Muscle layer of duodenum (tissue), 2 donors: ENCODE results near the gene SERINC1.

Source experiments
- H3K27ac ChIP-seq: one replicate; pipeline ENCODE4 v1.7.0; 2013; ENCODE audit warnings: mild to moderate bottlenecking, low read length
- H3K27me3 ChIP-seq: one replicate; pipeline ENCODE4 v1.7.0; 2013; ENCODE audit warnings: low read depth, mild to moderate bottlenecking, control low read depth, low read length
- H3K36me3 ChIP-seq, 2 donors: one replicate each; pipeline ENCODE4 v1.7.0; 2013; ENCODE audit warnings: low read length in 2 of 2, control low read depth in 1 of 2, mild to moderate bottlenecking in 1 of 2; ENCODE audit not compliant: insufficient read depth in 2 of 2, control insufficient read depth in 1 of 2
- H3K4me1 ChIP-seq, 2 donors: one replicate each; pipeline ENCODE4 v1.7.0; 2013; ENCODE audit warnings: low read length in 2 of 2, mild to moderate bottlenecking in 2 of 2, control low read depth in 1 of 2, moderate library complexity in 1 of 2; ENCODE audit not compliant: insufficient read depth in 2 of 2, control insufficient read depth in 1 of 2
- H3K4me3 ChIP-seq, 2 donors: one replicate each; pipeline ENCODE4 v1.7.0; 2013; ENCODE audit warnings: low read length in 2 of 2, low read depth in 1 of 2, mild to moderate bottlenecking in 1 of 2
- H3K9me3 ChIP-seq, 2 donors: one replicate each; pipeline ENCODE4 v1.7.0; 2013; ENCODE audit warnings: low read length in 2 of 2, control low read depth in 1 of 2, mild to moderate bottlenecking in 1 of 2; ENCODE audit not compliant: control insufficient read depth in 1 of 2
- donor health status: healthy.

Gene SERINC1

GRCh38 chr6:122431780-122432179 lies 39.8 kb downstream of the SERINC1 start:
- Histone ChIP-seq H3K4me3 (no peak overlapping the region), H3K36me3 (peaks cover 32 to 36% of the 10 kb centered on the region in 2 donors), H3K27ac (no peak overlapping the region), H3K9me3 (no peaks in the 10 kb centered on the region), H3K27me3 (no peaks in the 10 kb centered on the region), H3K4me1 (no peaks in the 10 kb centered on the region)

GRCh38 chr6:122429323-122429722 lies 42.3 kb downstream of the SERINC1 start:
- H3K4me3 ChIP-seq, result no peak overlapping the region
- no peaks in the 10 kb centered on the region for H3K9me3 ChIP-seq
- no peaks in the 10 kb centered on the region for H3K4me1 ChIP-seq
- no peaks in the 10 kb centered on the region for H3K27me3 ChIP-seq
- peaks cover 39 to 44% of the 10 kb centered on the region in 2 donors for H3K36me3 ChIP-seq
- no peak overlapping the region for H3K27ac ChIP-seq

- H3K4me3 ChIP-seq, result no peak overlapping the region
- no peaks in the 10 kb centered on the region for H3K9me3 ChIP-seq
- H3K27me3 ChIP-seq, result no peaks in the 10 kb centered on the region
- no peak overlapping the region for H3K27ac ChIP-seq
- no peaks in the 10 kb centered on the region for H3K4me1 ChIP-seq
- H3K36me3 ChIP-seq, result peaks cover 39 to 46% of the 10 kb centered on the region in 2 donors
These were observed 42.8 kb downstream of the SERINC1 start for GRCh38 chr6:122428781-122429180.

GRCh38 chr6:122426597-122426996 lies 45.0 kb downstream of the SERINC1 start:
- no peaks in the 10 kb centered on the region for H3K27me3 ChIP-seq
- H3K36me3 ChIP-seq, result peaks cover 31 to 44% of the 10 kb centered on the region in 2 donors
- no peaks in the 10 kb centered on the region for H3K9me3 ChIP-seq
- H3K4me1 ChIP-seq, result no peaks in the 10 kb centered on the region
- H3K27ac ChIP-seq, result no peak overlapping the region
- no peak overlapping the region for H3K4me3 ChIP-seq

- H3K36me3 ChIP-seq, result peaks cover 35 to 37% of the 10 kb centered on the region in 2 donors
- no peak overlapping the region for H3K4me3 ChIP-seq
- H3K9me3 ChIP-seq, result no peaks in the 10 kb centered on the region
- H3K27ac ChIP-seq, result no peak overlapping the region
- H3K27me3 ChIP-seq, result no peaks in the 10 kb centered on the region
- no peaks in the 10 kb centered on the region for H3K4me1 ChIP-seq
These were observed 47.9 kb downstream of the SERINC1 start for GRCh38 chr6:122423734-122424133.

- Histone ChIP-seq H3K36me3 (peaks cover 35 to 37% of the 10 kb centered on the region in 2 donors), H3K27ac (no peak overlapping the region), H3K27me3 (no peaks in the 10 kb centered on the region)
These were observed 48.9 kb downstream of the SERINC1 start for GRCh38 chr6:122422614-122423267.

GRCh38 chr6:122422003-122422402 lies 49.6 kb downstream of the SERINC1 start:
- no peaks in the 10 kb centered on the region for H3K9me3 ChIP-seq
- H3K27ac ChIP-seq, result no peak overlapping the region
- no peak overlapping the region for H3K4me3 ChIP-seq
- peaks cover 31 to 37% of the 10 kb centered on the region in 2 donors for H3K36me3 ChIP-seq
- H3K4me1 ChIP-seq, result no peaks in the 10 kb centered on the region
- no peaks in the 10 kb centered on the region for H3K27me3 ChIP-seq

More at GRCh38 chr6:122422614-122423267, 48.9 kb downstream of the SERINC1 start:
- H3K9me3 ChIP-seq, result no peaks in the 10 kb centered on the region
- no peak overlapping the region for H3K4me3 ChIP-seq
- H3K4me1 ChIP-seq, result no peaks in the 10 kb centered on the region

GRCh38 chr6:122416825-122417224 lies 54.8 kb downstream of the SERINC1 start:
- H3K27ac ChIP-seq, result no peak overlapping the region
- peaks cover 12 to 15% of the 10 kb centered on the region in 2 donors for H3K36me3 ChIP-seq

GRCh38 chr6:122412001-122412400 lies 59.6 kb downstream of the SERINC1 start:
- H3K36me3 ChIP-seq, result peaks cover 7 to 10% of the 10 kb centered on the region in 2 donors
- H3K27me3 ChIP-seq, result no peaks in the 10 kb centered on the region
- no peaks in the 10 kb centered on the region for H3K9me3 ChIP-seq
- H3K27ac ChIP-seq, result no peak overlapping the region
- H3K4me3 ChIP-seq, result no peak overlapping the region
- peaks cover 0 to 5% of the 10 kb centered on the region in 2 donors for H3K4me1 ChIP-seq

More at GRCh38 chr6:122416825-122417224, 54.8 kb downstream of the SERINC1 start:
- no peaks in the 10 kb centered on the region for H3K9me3 ChIP-seq
- no peaks in the 10 kb centered on the region for H3K4me1 ChIP-seq
- H3K27me3 ChIP-seq, result no peaks in the 10 kb centered on the region
- H3K4me3 ChIP-seq, result no peak overlapping the region

- Histone ChIP-seq H3K27ac (no peak overlapping the region), H3K4me3 (no peak overlapping the region), H3K27me3 (no peaks in the 10 kb centered on the region), H3K9me3 (no peaks in the 10 kb centered on the region), H3K4me1 (peaks cover 0 to 17% of the 10 kb centered on the region in 2 donors), H3K36me3 (peaks cover 2 to 7% of the 10 kb centered on the region in 2 donors)
These were observed 62.7 kb downstream of the SERINC1 start for GRCh38 chr6:122408702-122409458.

- H3K4me1 ChIP-seq, result peaks cover 0 to 17% of the 10 kb centered on the region in 2 donors
- no peak overlapping the region for H3K27ac ChIP-seq
- H3K9me3 ChIP-seq, result no peaks in the 10 kb centered on the region
- H3K4me3 ChIP-seq, result no peak overlapping the region
- peaks cover 0 to 1% of the 10 kb centered on the region in 2 donors for H3K36me3 ChIP-seq
- H3K27me3 ChIP-seq, result no peaks in the 10 kb centered on the region
These were observed 63.4 kb downstream of the SERINC1 start for GRCh38 chr6:122408240-122408639.
